ENCODE data around the gene CCDC61.

DNA sequence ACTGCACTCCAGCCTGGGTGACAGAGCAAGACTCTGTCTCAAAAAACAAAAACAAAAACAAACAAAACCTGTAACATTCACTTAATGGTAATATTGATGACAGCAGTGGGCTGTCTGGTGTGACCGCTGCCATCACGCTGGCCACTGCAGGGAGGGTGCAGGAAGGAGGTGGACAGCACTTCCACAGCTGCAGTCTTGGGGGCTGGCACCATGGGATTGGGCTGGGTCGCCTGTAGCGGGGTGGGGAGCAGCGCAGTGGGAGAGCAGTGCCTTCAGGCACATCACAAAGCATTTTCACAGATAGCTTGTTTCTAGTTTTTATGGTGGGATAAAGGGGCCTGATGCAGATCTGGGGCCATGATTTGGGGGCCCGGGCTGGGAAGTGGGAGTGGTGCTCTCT lies 40.3 kb downstream of the CCDC61 start:
- TF ChIP-seq POLR2A (IDR thresholded peaks at IDR 0.05) (no peak), CTCF (IDR thresholded peaks at IDR 0.05) (no peak)

All from body of pancreas (tissue), 4 donors.